A549 (cell line): ENCODE measurements around the gene MAP3K7CL. TPM values are rescaled to one million over a fixed set of nuclear protein-coding genes. Genes with fewer than 3 reads are reported as not detected.

Source experiments
- ATAC-seq, 2 experiments: fragments of 200-7000 bp in 1 of 2; fragments of >200 bp in 1 of 2; cut with Nextera tagmentation in 1 of 2; cut with Tn5 transposase in 1 of 2; 3 replicates each; pipeline versions ENCODE4 v1.8.0 to v1.9.1; 2018 to 2020; ENCODE audit warnings: mild to moderate bottlenecking in 1 of 2, moderate library complexity in 1 of 2
- CTCF ChIA-PET: fragments of 300-600 bp; sonication (Branson Sonifier 250); formaldehyde crosslinking; extraction: SDS; loops from one replicate; lab custom pipeline; 2021; ENCODE audit warnings: antibody characterized with exemption, inconsistent platforms; lab: Yijun Ruan, JAX
- POLR2A ChIA-PET: fragments of 350-600 bp; formaldehyde crosslinking; extraction: SDS; loops from one replicate; lab custom pipeline; 2021; ENCODE audit warnings: antibody characterized with exemption, inconsistent platforms; lab: Yijun Ruan, JAX
- DNase-seq, 2 experiments: peaks; one replicate each; pipeline versions ENCODE4 v3.0.0 to v3.0.0-alpha.2; 2011 to 2016; ENCODE audit warnings: low read depth in 1 of 2, low spot score in 1 of 2
- FAIRE-seq: peaks from 2 replicates; lab custom pipeline; 2011; peaks lifted over from hg19 to GRCh38; lab: Jason Lieb, UNC
- H3K27ac ChIP-seq, 2 experiments: fragments of >200 bp; sonication (Bioruptor Twin); formaldehyde crosslinking; 3 replicates each; pipeline ENCODE4 v1.5.1; 2016 to 2017
- H3K4me1 ChIP-seq: fragments of >200 bp; sonication (Bioruptor Twin); formaldehyde crosslinking; 3 replicates; pipeline ENCODE4 v1.6.1; 2016
- H3K4me2 ChIP-seq: fragments of >200 bp; sonication (Bioruptor Twin); formaldehyde crosslinking; 3 replicates; pipeline ENCODE4 v1.6.1; 2016
- H3K4me3 ChIP-seq: fragments of >200 bp; sonication (Bioruptor Twin); formaldehyde crosslinking; 3 replicates; pipeline ENCODE4 v1.5.1; 2016
- H3K9me3 ChIP-seq: fragments of >200 bp; sonication (Bioruptor Twin); formaldehyde crosslinking; 3 replicates; pipeline ENCODE4 v1.6.1; 2016
- ATOH8 ChIP-seq: fragments of 250-450 bp; sonication (Bioruptor Pico); IDR thresholded peaks from 2 replicates; pipeline ENCODE4 v1.5.0; 2020; ENCODE audit warnings: low read depth, mild to moderate bottlenecking, moderate library complexity
- BHLHE40 ChIP-seq: IDR thresholded peaks from 2 replicates; pipeline ENCODE4 v1.6.1; 2012; ENCODE audit warnings: low read depth, low read length, inconsistent platforms
- CBX2 ChIP-seq: fragments of 200-600 bp; sonication (generic); IDR thresholded peaks from 2 replicates; pipeline ENCODE4 v1.6.1; 2016; ENCODE audit warnings: low read depth, mild to moderate bottlenecking, borderline replicate concordance
- CEBPB ChIP-seq, 2 experiments: fragments of >200 bp in 1 of 2; sonication (Bioruptor Twin) in 1 of 2; formaldehyde crosslinking in 1 of 2; IDR thresholded peaks; 2 replicates each; pipeline ENCODE4 v1.6.1; 2012 to 2016
- CHD4 ChIP-seq: fragments of 200-600 bp; sonication (generic); IDR thresholded peaks from 2 replicates; pipeline ENCODE4 v1.6.1; 2016; ENCODE audit warnings: antibody characterized with exemption, mild to moderate bottlenecking, borderline replicate concordance
- EHF ChIP-seq: fragments of 250-450 bp; sonication (Bioruptor Pico); IDR thresholded peaks from 2 replicates; pipeline ENCODE4 v1.5.0; 2020; ENCODE audit warnings: mild to moderate bottlenecking
- EHMT2 ChIP-seq: fragments of 200-600 bp; sonication (generic); IDR thresholded peaks from 2 replicates; pipeline ENCODE4 v1.6.1; 2016; ENCODE audit warnings: antibody characterized with exemption, low read depth, mild to moderate bottlenecking, moderate library complexity
- ELK1 ChIP-seq: fragments of 150-350 bp; IDR thresholded peaks from 2 replicates; pipeline ENCODE4 v1.6.1; 2014; ENCODE audit warnings: low read depth, mild to moderate bottlenecking, low read length
- EP300 ChIP-seq, 2 experiments: fragments of >200 bp; sonication (Bioruptor Twin); formaldehyde crosslinking; IDR thresholded peaks; 2 replicates in 1 of 2; 3 replicates in 1 of 2; pipeline ENCODE4 v1.6.1; 2016 to 2017
- ESRRA ChIP-seq: fragments of 150-350 bp; IDR thresholded peaks from 2 replicates; pipeline ENCODE4 v1.6.1; 2014; ENCODE audit warnings: mild to moderate bottlenecking, low read length, borderline replicate concordance
- FOSB ChIP-seq: fragments of 250-450 bp; sonication (Bioruptor Pico); IDR thresholded peaks from 2 replicates; pipeline ENCODE4 v1.5.0; 2020; ENCODE audit warnings: mild to moderate bottlenecking, moderate library complexity
- FOSL2 ChIP-seq, 2 experiments: fragments of 450-650 bp in 1 of 2; fragments of >200 bp in 1 of 2; sonication (Bioruptor Twin) in 1 of 2; formaldehyde crosslinking; IDR thresholded peaks; 2 replicates each; pipeline versions ENCODE4 v1.5.0 to v1.6.1; 2016 to 2020; ENCODE audit warnings: mild to moderate bottlenecking in 1 of 2, moderate library complexity in 1 of 2
- GATA3 ChIP-seq: IDR thresholded peaks from 2 replicates; pipeline ENCODE4 v1.6.1; 2012; ENCODE audit warnings: borderline replicate concordance
- HDAC2 ChIP-seq: fragments of 200-600 bp; sonication (generic); IDR thresholded peaks from 2 replicates; pipeline ENCODE4 v1.6.1; 2016
- HES2 ChIP-seq: fragments of >200 bp; sonication (Bioruptor Twin); formaldehyde crosslinking; IDR thresholded peaks from 2 replicates; pipeline ENCODE4 v1.6.1; 2016
- HOXA7 ChIP-seq: fragments of 250-450 bp; sonication (Bioruptor Pico); IDR thresholded peaks from 2 replicates; pipeline ENCODE4 v1.5.0; 2020; ENCODE audit warnings: mild to moderate bottlenecking, moderate library complexity
- HOXB13 ChIP-seq: fragments of 250-450 bp; sonication (Bioruptor Pico); IDR thresholded peaks from 2 replicates; pipeline ENCODE4 v1.5.0; 2020; ENCODE audit warnings: low read depth, mild to moderate bottlenecking, moderate library complexity
- HOXB5 ChIP-seq: fragments of 250-450 bp; sonication (Bioruptor Pico); IDR thresholded peaks from 2 replicates; pipeline ENCODE4 v1.5.0; 2020; ENCODE audit warnings: mild to moderate bottlenecking, moderate library complexity
- JUN ChIP-seq, 2 experiments: fragments of >200 bp; sonication (Bioruptor Twin); formaldehyde crosslinking; IDR thresholded peaks; 2 replicates in 1 of 2; 3 replicates in 1 of 2; pipeline ENCODE4 v1.6.1; 2016 to 2017
- MYC ChIP-seq: IDR thresholded peaks from 2 replicates; pipeline ENCODE4 v1.6.1; 2012; ENCODE audit warnings: mild to moderate bottlenecking, inconsistent platforms, low read length, improper control_type of control experiment, borderline replicate concordance
- NFE2L2 ChIP-seq: fragments of 150-350 bp; conservative IDR thresholded peaks from 2 replicates; pipeline ENCODE4 v1.6.1; 2014; ENCODE audit warnings: low read length
- NR3C1 ChIP-seq: fragments of >200 bp; sonication (Bioruptor Twin); formaldehyde crosslinking; IDR thresholded peaks from 3 replicates; pipeline ENCODE4 v1.6.1; 2017
- POLR2AphosphoS2 ChIP-seq: conservative IDR thresholded peaks from 2 replicates; pipeline ENCODE4 v1.6.1; 2012; ENCODE audit warnings: low read length, improper control_type of control experiment, inconsistent platforms
- REST ChIP-seq: fragments of 200-600 bp; sonication (generic); IDR thresholded peaks from 2 replicates; pipeline ENCODE4 v1.6.1; 2016; ENCODE audit warnings: antibody characterized with exemption, mild to moderate bottlenecking, moderate library complexity
- SREBF2 ChIP-seq: fragments of 450-650 bp; IDR thresholded peaks from 2 replicates; pipeline ENCODE4 v1.6.1; 2014; ENCODE audit warnings: mild to moderate bottlenecking, moderate library complexity
- ZC3H11A ChIP-seq: fragments of 450-650 bp; IDR thresholded peaks from 2 replicates; pipeline ENCODE4 v1.6.1; 2014; ENCODE audit warnings: antibody characterized with exemption, mild to moderate bottlenecking
- ZFP36 ChIP-seq: fragments of 450-650 bp; IDR thresholded peaks from 2 replicates; pipeline ENCODE4 v1.6.1; 2014; ENCODE audit warnings: borderline replicate concordance; ENCODE audit not compliant: partially characterized antibody
- WGBS: methylation state at CpG from one replicate; pipeline ENCODE4 v1.1.6; 2017; ENCODE audit errors: missing lambda C conversion rate; 5-methylcytosine and 5-hydroxymethylcytosine counted together
- polyA plus RNA-seq, 4 experiments: library from polyadenylated mRNA; depleted of rRNA in 3 of 4; stranded (reverse); fragments of >200 nt; fragmentation: RNase III in 1 of 4; extraction: RNeasy Plus Mini Kit Qiagen cat#74134 plus additional on column Dnase treatment in 1 of 4; gene quantifications; 2 replicates in 3 of 4; 3 replicates in 1 of 4; pipeline ENCODE4 v1.2.3, GENCODE V29; 2011 to 2017

MAP3K7CL gene
- polyA plus RNA-seq, 2 of the 4 experiments (the other 2 are of a cell fraction): 2.9 to 5.7 TPM

GRCh38 chr21:29146726-29147125 is 16.3 kb downstream of the MAP3K7CL start:
- no peak overlapping the region for H3K4me2 ChIP-seq
- TF ChIP-seq BHLHE40: no peak
- TF ChIP-seq SREBF2: no peak
- TF ChIP-seq ZFP36: no peak
- no peak for TF ChIP-seq ESRRA
- TF ChIP-seq NFE2L2: no peak
- no peak for TF ChIP-seq EHMT2
- CTCF ChIA-PET: interaction anchor here (0.7 to 2.9 kb wide), 2 partner anchors 18 to 1540 kb away, joined by 3 to 16 read pairs; no protein-coding TSS in a partner anchor
- H3K4me1 ChIP-seq: peaks cover 11% of the 10 kb centered on the region; the same call in 2 of the 3 replicates
- no peak for FAIRE-seq
- H3K9me3 ChIP-seq: no peaks in the 10 kb centered on the region
- DNase-seq: no peak
- ATAC-seq: no peak
- H3K27ac ChIP-seq: no peak overlapping the region
- POLR2A ChIA-PET: no interaction called here
- no peak overlapping the region for H3K4me3 ChIP-seq
- WGBS: 43% methylated on average over 1 of the region's 1 CpG

- WGBS: 65% methylated on average over 3 of the region's 5 CpGs
- ChIA-PET CTCF (interaction anchor here (1.3 to 3.0 kb wide), 2 partner anchors 12 to 16 kb away, joined by 4 to 21 read pairs; no protein-coding TSS in a partner anchor), POLR2A (no interaction called here)
- DNase-seq: no peak
- Histone ChIP-seq H3K4me1 (peaks cover 11% of the 10 kb centered on the region; the same call in 2 of the 3 replicates), H3K4me2 (no peak overlapping the region), H3K4me3 (no peak overlapping the region), H3K9me3 (no peaks in the 10 kb centered on the region), H3K27ac (no peak overlapping the region)
- TF ChIP-seq HOXB13 (CRISPR knock-in tag) (no peak), ZC3H11A (no peak), CBX2 (no peak), ATOH8 (CRISPR knock-in tag) (no peak), CHD4 (no peak)
- no peak for ATAC-seq
- no peak for FAIRE-seq
Measured at GRCh38 chr21:29148530-29148929, 18.1 kb downstream of the MAP3K7CL start.

- WGBS: 68% methylated on average over 3 of the region's 3 CpGs
- POLR2A ChIA-PET: no interaction called here
Measured at GRCh38 chr21:29149808-29150425, 19.5 kb downstream of the MAP3K7CL start.

More at GRCh38 chr21:29149808-29150425, 19.5 kb downstream of the MAP3K7CL start:
- Histone ChIP-seq H3K4me1 (peaks cover 8% of the 10 kb centered on the region; the same call in 2 of the 3 replicates), H3K4me3 (no peak overlapping the region), H3K27ac (no peak overlapping the region), H3K4me2 (no peak overlapping the region), H3K9me3 (no peaks in the 10 kb centered on the region)
- no peak for TF ChIP-seq HES2
- no peak for TF ChIP-seq REST
- TF ChIP-seq ZFP36: no peak
- TF ChIP-seq CHD4: no peak
- no peak for TF ChIP-seq CEBPB (IDR thresholded peaks at IDR 0.05)
- TF ChIP-seq EP300 (IDR thresholded peaks at IDR 0.05): no peak
- no peak for TF ChIP-seq ZC3H11A
- no peak for TF ChIP-seq HOXA7
- no peak for TF ChIP-seq CBX2
- no peak for TF ChIP-seq FOSB
- no peak for TF ChIP-seq HOXB5
- TF ChIP-seq GATA3: no peak
- TF ChIP-seq ELK1: no peak
- no peak for TF ChIP-seq HDAC2
- TF ChIP-seq EHF: no peak
- no peak for TF ChIP-seq FOSL2 (IDR thresholded peaks at IDR 0.05)
- no peak for TF ChIP-seq FOSL2 (CRISPR knock-in tag; IDR thresholded peaks at IDR 0.05)
- TF ChIP-seq JUN (IDR thresholded peaks at IDR 0.05): no peak
- no peak for TF ChIP-seq POLR2AphosphoS2
- TF ChIP-seq MYC: no peak
- TF ChIP-seq NR3C1: no peak
- no peak for FAIRE-seq
- DNase-seq: no peak
- no peak for ATAC-seq
- CTCF ChIA-PET: interaction anchor here (0.8 to 3.0 kb wide), 5 partner anchors 11 to 227 kb away, joined by 3 to 21 read pairs (median 4); no protein-coding TSS in a partner anchor
